Activated naive CD4-positive, alpha-beta T cell treated with anti-CD3 and anti-CD28 coated beads, Interleukin-2, amount 50 U/mL, for 16 hours (primary cell): ENCODE data around the gene RALA.

Experiments used
- DNase-seq: peaks from one replicate; pipeline ENCODE4 v3.0.0-alpha.2; 2020

RALA gene

GRCh38 chr7:39614299-39614698 lies 9.1 kb upstream of the RALA start:
- DNase-seq = no peak

- DNase-seq = no peak
Measured at GRCh38 chr7:39615350-39615975, 7.9 kb upstream of the RALA start.

- DNase-seq = no peak
Measured at GRCh38 chr7:39616138-39616537, 7.2 kb upstream of the RALA start.

GRCh38 chr7:39617005-39617404 lies 6.4 kb upstream of the RALA start:
- DNase-seq = no peak

- DNase-seq = no peak
Measured at GRCh38 chr7:39618868-39619267, 4.5 kb upstream of the RALA start.

- DNase-seq = no peak
Measured at GRCh38 chr7:39620486-39620885, 2.9 kb upstream of the RALA start.

- DNase-seq = no peak
Measured at GRCh38 chr7:39621261-39621660, 2.1 kb upstream of the RALA start.

GRCh38 chr7:39621784-39622411 lies 1.5 kb upstream of the RALA start:
- no peak for DNase-seq

- DNase-seq = no peak
Measured at GRCh38 chr7:39622609-39623008, 763 bp upstream of the RALA start.

GRCh38 chr7:39623732-39624441 lies 515 bp downstream of the RALA start:
- no peak for DNase-seq

GRCh38 chr7:39624442-39624807 lies 1.1 kb downstream of the RALA start:
- DNase-seq = peak; percentile 17

- DNase-seq = no peak
Measured at GRCh38 chr7:39624935-39625694, 1.7 kb downstream of the RALA start.

- DNase-seq = no peak
Measured at GRCh38 chr7:39631736-39632308, 8.4 kb downstream of the RALA start.

GRCh38 chr7:39633563-39634477 lies 10.4 kb downstream of the RALA start:
- DNase-seq = no peak

GRCh38 chr7:39634478-39634805 lies 11.1 kb downstream of the RALA start:
- no peak for DNase-seq

- no peak for DNase-seq
Measured at GRCh38 chr7:39637400-39637799, 14.0 kb downstream of the RALA start.

- DNase-seq = no peak
Measured at GRCh38 chr7:39637963-39638485, 14.7 kb downstream of the RALA start.

- DNase-seq = no peak
Measured at GRCh38 chr7:39642896-39643295, 19.5 kb downstream of the RALA start.

GRCh38 chr7:39644170-39644569 lies 20.8 kb downstream of the RALA start:
- DNase-seq = no peak

- no peak for DNase-seq
Measured at GRCh38 chr7:39645482-39646407, 22.4 kb downstream of the RALA start.

GRCh38 chr7:39647816-39648215 lies 24.4 kb downstream of the RALA start:
- no peak for DNase-seq
